Neuronal stem cell (in vitro differentiated cells): Measurements from ENCODE around the gene CRCP. TPM values are rescaled to one million over a fixed set of nuclear protein-coding genes. Genes with fewer than 3 reads are reported as not detected.
"Not testable (repeated sequence)": the region's sequence is repeated elsewhere in the genome, so short reads cannot be mapped to it uniquely, and the experiment has no call there.

Experiments used
- DNase-seq: peaks from one replicate; pipeline ENCODE4 v3.0.0-alpha.2; 2013; ENCODE audit warnings: low spot score
- H2AFZ ChIP-seq: one replicate; pipeline ENCODE4 v1.6.1; 2013; ENCODE audit warnings: mild to moderate bottlenecking, low read length, inconsistent platforms
- H2AK5ac ChIP-seq: 2 replicates; pipeline ENCODE4 v1.6.1; 2013; ENCODE audit warnings: low read depth, mild to moderate bottlenecking, inconsistent platforms, low read length, moderate library complexity, mixed read lengths
- H2BK120ac ChIP-seq: 2 replicates; pipeline ENCODE4 v1.6.1; 2013; ENCODE audit warnings: low read depth, mild to moderate bottlenecking, inconsistent platforms, low read length, moderate library complexity, mixed read lengths
- H2BK12ac ChIP-seq: one replicate; pipeline ENCODE4 v1.6.1; 2013; ENCODE audit warnings: low read length, inconsistent platforms
- H2BK15ac ChIP-seq: 2 replicates; pipeline ENCODE4 v1.6.1; 2013; ENCODE audit warnings: mild to moderate bottlenecking, low read length, inconsistent platforms, mixed read lengths
- H2BK5ac ChIP-seq: one replicate; pipeline ENCODE4 v1.6.1; 2013; ENCODE audit warnings: inconsistent platforms, mild to moderate bottlenecking, low read length, moderate library complexity
- H3K14ac ChIP-seq: one replicate; pipeline ENCODE4 v1.6.1; 2013; ENCODE audit warnings: low read length, inconsistent platforms
- H3K18ac ChIP-seq: 2 replicates; pipeline ENCODE4 v1.6.1; 2013; ENCODE audit warnings: low read length, inconsistent platforms
- H3K23ac ChIP-seq: 2 replicates; pipeline ENCODE4 v1.6.1; 2013; ENCODE audit warnings: low read depth, mild to moderate bottlenecking, mixed read lengths, low read length, inconsistent platforms; ENCODE audit not compliant: poor library complexity
- H3K27ac ChIP-seq: replicated peaks from 3 replicates; pipeline ENCODE4 v1.5.1; 2013; ENCODE audit warnings: low read length, inconsistent platforms
- H3K27me3 ChIP-seq, 3 experiments: 2 replicates each; pipeline ENCODE4 v1.6.1; 2013; ENCODE audit warnings: low read length in 3 of 3, mild to moderate bottlenecking in 2 of 3, inconsistent platforms in 1 of 3, low read depth in 1 of 3, mixed read lengths in 1 of 3, moderate library complexity in 1 of 3; ENCODE audit not compliant: control insufficient read depth in 3 of 3, insufficient read depth in 3 of 3
- H3K36me3 ChIP-seq, 2 donors: replicated peaks in 1 of 2; 2 replicates each; pipeline ENCODE4 v1.6.1; 2013; ENCODE audit warnings: low read length in 2 of 2; ENCODE audit not compliant: control insufficient read depth in 2 of 2, insufficient read depth in 2 of 2
- H3K4ac ChIP-seq: 2 replicates; pipeline ENCODE4 v1.6.1; 2013; ENCODE audit warnings: inconsistent platforms, mild to moderate bottlenecking, low read length, moderate library complexity
- H3K4me1 ChIP-seq, 2 donors: 1 replicate in 1 of 2; 2 replicates in 1 of 2; pipeline ENCODE4 v1.6.1; 2013; ENCODE audit warnings: low read length in 2 of 2, low read depth in 1 of 2; ENCODE audit not compliant: control insufficient read depth in 2 of 2, insufficient read depth in 1 of 2
- H3K4me2 ChIP-seq: one replicate; pipeline ENCODE4 v1.6.1; 2013; ENCODE audit warnings: mild to moderate bottlenecking, low read length, inconsistent platforms; ENCODE audit not compliant: insufficient read depth, poor library complexity, severe bottlenecking
- H3K4me3 ChIP-seq, 2 donors: 2 replicates each; pipeline ENCODE4 v1.5.1; 2013; ENCODE audit warnings: low read length in 2 of 2, mild to moderate bottlenecking in 2 of 2, inconsistent platforms in 1 of 2, moderate library complexity in 1 of 2
- H3K79me1 ChIP-seq: one replicate; pipeline ENCODE4 v1.6.1; 2013; ENCODE audit warnings: low read depth, mild to moderate bottlenecking, inconsistent platforms, low read length, moderate library complexity
- H3K9ac ChIP-seq: one replicate; pipeline ENCODE4 v1.6.1; 2013; ENCODE audit warnings: mild to moderate bottlenecking, low read depth, low read length, inconsistent platforms; ENCODE audit not compliant: poor library complexity
- H3K9me3 ChIP-seq, 2 donors: replicated peaks in 1 of 2; 2 replicates each; pipeline versions ENCODE3 to v1.6.1; 2013; ENCODE audit warnings: low read length in 2 of 2, mild to moderate bottlenecking in 2 of 2, inconsistent platforms in 1 of 2, low read depth in 1 of 2, mixed read lengths in 1 of 2, moderate library complexity in 1 of 2; ENCODE audit not compliant: control insufficient read depth in 2 of 2, insufficient read depth in 1 of 2
- H4K8ac ChIP-seq: one replicate; pipeline ENCODE4 v1.6.1; 2013; ENCODE audit warnings: low read depth, mild to moderate bottlenecking, inconsistent platforms, low read length, moderate library complexity
- H4K91ac ChIP-seq: one replicate; pipeline ENCODE4 v1.6.1; 2013; ENCODE audit warnings: low read length, low read depth, mild to moderate bottlenecking, inconsistent platforms; ENCODE audit not compliant: poor library complexity
- WGBS, 2 donors: extraction: QIAGEN DNeasy Blood & Tissue Kit; methylation state at CpG; one replicate each; pipeline ENCODE4 v1.1.7; 2013; ENCODE audit warnings: missing lambda C conversion rate in 2 of 2, mixed read lengths in 1 of 2; ENCODE audit not compliant: insufficient read length in 2 of 2, insufficient replicate concordance in 1 of 2; ENCODE audit errors: extremely low coverage in 2 of 2; 5-methylcytosine and 5-hydroxymethylcytosine counted together
- polyA plus RNA-seq, 2 experiments: library from polyadenylated mRNA; stranded (reverse); fragments of 200-250 nt; gene quantifications; one replicate each; pipeline ENCODE4 v1.2.3, GENCODE V29; 2013

The CRCP gene
- polyA plus RNA-seq (2013, experiment 1 of 2) = 22.7 TPM
- polyA plus RNA-seq (2013, experiment 2 of 2) = 21.6 TPM

- Histone ChIP-seq H3K4me2 (peak within 1 kb of the TSS; percentile 72), H2BK120ac (peak within 1 kb of the TSS; percentile 76), H3K79me1 (peaks cover 2% of the 10 kb centered on the region), H2AK5ac (peak within 1 kb of the TSS; percentile 86), H3K9me3 (no peaks in the 10 kb centered on the region), H3K36me3 (peaks cover 0 to 21% of the 10 kb centered on the region in 2 donors), H3K9ac (peak within 1 kb of the TSS; percentile 99), H3K4me3 (peak within 1 kb of the TSS; percentile 90 to 97), H2BK12ac (peak within 1 kb of the TSS; percentile 58), H3K27me3 (no peaks in the 10 kb centered on the region), H3K27ac (peak within 1 kb of the TSS; percentile 88), H3K4me1 (peaks cover 2 to 3% of the 10 kb centered on the region in 2 donors), H4K91ac (peak within 1 kb of the TSS; percentile 85), H3K23ac (peak within 1 kb of the TSS; percentile 99), H2BK5ac (no peak within 1 kb of the TSS), H2AFZ (peak within 1 kb of the TSS; percentile 99), H2BK15ac (peak within 1 kb of the TSS; percentile 43), H3K14ac (no peak within 1 kb of the TSS), H4K8ac (peak within 1 kb of the TSS; percentile 86), H3K18ac (peak within 1 kb of the TSS; percentile 97), H3K4ac (no peak within 1 kb of the TSS)
- WGBS, 2 donors = no CpG with 5 or more reads among the region's 67 CpGs
- DNase-seq = peak; percentile 67
These were observed at the start of gene CRCP for GRCh38 chr7:66114743-66115649. CRCP (plus strand) TSS chr7:66114847; CDS start chr7:66114963, 116 bp downstream.

- Histone ChIP-seq H3K36me3 (no peaks in the 10 kb centered on the region), H4K91ac (no peak overlapping the region), H3K79me1 (no peaks in the 10 kb centered on the region), H3K9ac (no peak overlapping the region), H3K27me3 (peaks cover 0 to 9% (median 0%) of the 10 kb centered on the region in 3 experiments), H3K23ac (no peak overlapping the region), H3K9me3 (peaks cover 2 to 3% of the 10 kb centered on the region in 2 donors), H3K4ac (no peak overlapping the region), H3K27ac (no peak overlapping the region), H2BK12ac (no peak overlapping the region), H3K4me2 (no peak overlapping the region), H4K8ac (no peak overlapping the region), H3K14ac (no peak overlapping the region), H2BK120ac (no peak overlapping the region), H2BK5ac (no peak overlapping the region), H3K18ac (no peak overlapping the region), H2AK5ac (no peak overlapping the region), H2BK15ac (no peak overlapping the region), H2AFZ (no peak overlapping the region), H3K4me1 (no peaks in the 10 kb centered on the region), H3K4me3 (no peak overlapping the region)
- no CpG with 5 or more reads among the region's 4 CpGs for WGBS, 2 donors
- no peak for DNase-seq
These were observed 44.9 kb upstream of the CRCP start for GRCh38 chr7:66069732-66070131.

DNA sequence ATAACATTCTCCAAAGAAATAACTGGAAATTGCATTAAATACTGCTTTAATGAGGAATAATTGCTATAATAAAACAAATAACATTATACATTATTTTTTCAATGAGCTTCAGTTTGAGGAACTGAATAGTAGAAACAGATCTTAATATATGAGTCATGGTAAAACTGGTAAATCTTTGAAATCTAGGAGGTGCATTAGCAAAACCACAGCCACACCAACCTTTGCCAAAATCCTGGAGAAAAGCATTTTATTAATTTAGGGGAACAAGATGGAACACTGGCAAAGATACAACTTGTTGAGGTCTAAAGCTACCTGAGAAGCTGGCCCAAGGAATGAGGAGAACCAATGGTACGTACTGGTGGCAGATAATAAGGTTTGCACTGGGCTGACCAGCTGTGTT is 44.4 kb upstream of the CRCP start:
- no peak for DNase-seq
- Histone ChIP-seq H3K36me3 (no peaks in the 10 kb centered on the region), H4K91ac (no peak overlapping the region), H2BK5ac (no peak overlapping the region), H3K27ac (no peak overlapping the region), H3K79me1 (no peaks in the 10 kb centered on the region), H3K14ac (no peak overlapping the region), H3K23ac (no peak overlapping the region), H3K4me2 (no peak overlapping the region), H3K4me1 (no peaks in the 10 kb centered on the region), H2BK120ac (no peak overlapping the region), H2AFZ (no peak overlapping the region), H4K8ac (no peak overlapping the region), H3K18ac (no peak overlapping the region), H3K9ac (no peak overlapping the region), H2BK12ac (no peak overlapping the region), H3K27me3 (peaks cover 0 to 9% (median 0%) of the 10 kb centered on the region in 3 experiments), H3K4me3 (no peak overlapping the region), H2AK5ac (no peak overlapping the region), H2BK15ac (no peak overlapping the region), H3K4ac (no peak overlapping the region), H3K9me3 (peaks cover 2 to 3% of the 10 kb centered on the region in 2 donors)
- WGBS, 2 donors = no CpG with 5 or more reads among the region's 1 CpG

DNA sequence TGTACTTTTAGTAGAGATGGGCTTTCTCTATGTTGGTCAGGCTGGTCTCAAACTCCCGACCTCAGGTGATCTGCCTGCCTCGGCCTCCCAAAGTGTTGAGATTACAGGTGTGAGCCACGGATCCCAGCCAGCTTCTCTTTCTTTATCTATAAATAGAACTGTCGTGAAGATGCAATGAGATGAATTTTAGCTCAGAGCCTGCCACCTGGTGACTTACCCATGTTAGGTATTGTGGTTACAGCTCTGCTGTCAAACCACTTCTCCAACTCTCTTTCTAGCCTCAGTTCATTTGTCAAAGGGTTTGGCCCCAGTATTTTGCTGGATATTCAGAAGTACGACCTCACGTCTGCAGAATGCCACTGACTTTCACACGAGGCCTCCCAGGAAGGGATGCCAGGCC is 42.4 kb upstream of the CRCP start:
- H3K23ac ChIP-seq, H2AFZ ChIP-seq, H3K9ac ChIP-seq, H2BK12ac ChIP-seq, H2BK120ac ChIP-seq, H2AK5ac ChIP-seq, H3K18ac ChIP-seq, H3K36me3 ChIP-seq, H3K27ac ChIP-seq, H3K27me3 ChIP-seq, H3K4me2 ChIP-seq, H4K8ac ChIP-seq, H3K4me1 ChIP-seq, H3K79me1 ChIP-seq, H3K4ac ChIP-seq, H3K14ac ChIP-seq, H4K91ac ChIP-seq, DNase-seq, H3K9me3 ChIP-seq: not testable (repeated sequence)
- WGBS, 2 donors = no CpG with 5 or more reads among the region's 7 CpGs
- Histone ChIP-seq H3K4me3 (peak overlapping the region in 1 of 2 donors; percentile 6), H2BK15ac (peak overlapping the region; percentile 94), H2BK5ac (peak overlapping the region; percentile 46)
